Epithelial cell of proximal tubule (primary cell): ENCODE data around the gene STXBP1. TPM values are rescaled to one million over a fixed set of nuclear protein-coding genes. Genes with fewer than 3 reads are reported as not detected.

Experiments
- DNase-seq: peaks from one replicate; pipeline ENCODE4 v3.0.0-alpha.2; 2011; ENCODE audit warnings: low read depth
- H3K4me3 ChIP-seq: 2 replicates; pipeline ENCODE4 v1.5.1; 2011; ENCODE audit warnings: low read depth, mild to moderate bottlenecking, low read length
- total RNA-seq: library from RNA; depleted of rRNA; stranded (reverse); fragments of >200 nt; gene quantifications from 2 replicates; pipeline ENCODE4 v1.2.3, GENCODE V29; 2015
- TF ChIP-seq, protein P1 (sequence below): conservative IDR thresholded peaks from 2 replicates; pipeline ENCODE4 v1.5.1; 2012; ENCODE audit warnings: low read depth, mild to moderate bottlenecking, low read length

Gene STXBP1
- total RNA-seq, 1 donor from 2014 or later: 14.6 TPM

GRCh38 chr9:127721391-127721821 is 109.3 kb downstream of the STXBP1 start:
- DNase-seq: no peak
- TF ChIP-seq, protein P1, sequence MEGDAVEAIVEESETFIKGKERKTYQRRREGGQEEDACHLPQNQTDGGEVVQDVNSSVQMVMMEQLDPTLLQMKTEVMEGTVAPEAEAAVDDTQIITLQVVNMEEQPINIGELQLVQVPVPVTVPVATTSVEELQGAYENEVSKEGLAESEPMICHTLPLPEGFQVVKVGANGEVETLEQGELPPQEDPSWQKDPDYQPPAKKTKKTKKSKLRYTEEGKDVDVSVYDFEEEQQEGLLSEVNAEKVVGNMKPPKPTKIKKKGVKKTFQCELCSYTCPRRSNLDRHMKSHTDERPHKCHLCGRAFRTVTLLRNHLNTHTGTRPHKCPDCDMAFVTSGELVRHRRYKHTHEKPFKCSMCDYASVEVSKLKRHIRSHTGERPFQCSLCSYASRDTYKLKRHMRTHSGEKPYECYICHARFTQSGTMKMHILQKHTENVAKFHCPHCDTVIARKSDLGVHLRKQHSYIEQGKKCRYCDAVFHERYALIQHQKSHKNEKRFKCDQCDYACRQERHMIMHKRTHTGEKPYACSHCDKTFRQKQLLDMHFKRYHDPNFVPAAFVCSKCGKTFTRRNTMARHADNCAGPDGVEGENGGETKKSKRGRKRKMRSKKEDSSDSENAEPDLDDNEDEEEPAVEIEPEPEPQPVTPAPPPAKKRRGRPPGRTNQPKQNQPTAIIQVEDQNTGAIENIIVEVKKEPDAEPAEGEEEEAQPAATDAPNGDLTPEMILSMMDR: no peak
- H3K4me3 ChIP-seq: no peak overlapping the region

DNA sequence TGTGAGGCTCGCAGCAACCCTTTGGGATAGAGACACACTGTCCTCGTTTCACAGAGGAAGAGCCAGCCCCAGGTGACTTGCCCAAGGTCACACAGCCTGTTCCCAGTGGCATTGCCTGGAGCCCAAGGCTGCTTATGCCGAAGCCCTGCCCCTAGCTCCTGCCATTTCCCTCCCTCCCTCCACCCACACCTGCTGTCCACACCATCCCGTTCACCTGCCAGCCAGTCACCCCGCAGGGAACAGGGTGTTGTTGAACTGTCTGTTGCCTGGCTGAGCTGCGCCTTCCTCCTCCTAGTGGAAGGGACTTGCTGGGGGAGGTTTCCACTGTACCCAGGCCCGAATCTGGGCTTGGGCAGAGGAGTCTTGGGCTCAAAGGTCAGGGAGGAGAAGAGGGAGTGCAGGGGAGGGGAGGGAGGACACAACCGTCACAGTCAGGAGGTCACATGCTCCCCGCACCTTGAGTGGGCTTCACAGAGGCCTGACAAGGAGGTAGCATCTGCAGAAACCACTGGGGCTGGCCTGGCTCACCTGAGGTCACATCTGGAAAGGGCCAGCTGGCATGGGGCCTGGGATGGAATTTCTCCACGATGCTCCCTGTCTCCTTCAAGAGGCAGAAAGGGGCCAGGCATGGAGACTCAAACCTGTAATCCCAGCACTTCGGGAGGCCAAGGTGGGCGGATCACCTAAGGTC is 110.1 kb downstream of the STXBP1 start:
- H3K4me3 ChIP-seq: no peak overlapping the region
- no peak for DNase-seq
- TF ChIP-seq, protein P1: no peak

GRCh38 chr9:127723013-127723412 is 110.9 kb downstream of the STXBP1 start:
- no peak for DNase-seq
- TF ChIP-seq, protein P1: no peak
- no peak overlapping the region for H3K4me3 ChIP-seq

DNA sequence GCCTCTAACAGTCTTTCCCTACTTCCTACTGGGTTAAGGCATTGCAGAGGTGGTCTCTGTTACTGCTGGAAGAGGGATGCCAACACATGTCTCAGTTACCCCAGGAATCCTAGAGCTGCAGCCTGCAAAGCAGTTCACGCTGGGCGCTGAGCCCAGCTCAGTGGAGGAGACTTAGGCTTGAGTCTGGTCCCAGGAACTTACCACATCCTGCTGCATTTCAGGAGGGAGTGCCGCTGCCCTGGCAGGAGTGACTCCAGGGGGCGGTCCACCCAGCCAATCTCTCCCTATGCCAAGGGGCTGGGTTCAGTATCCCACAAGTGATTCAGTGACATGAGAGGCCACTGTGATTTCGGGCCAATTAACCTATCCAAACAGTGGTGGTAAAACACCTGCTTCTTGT is 111.4 kb downstream of the STXBP1 start:
- TF ChIP-seq, protein P1: no peak
- no peak overlapping the region for H3K4me3 ChIP-seq
- no peak for DNase-seq

DNA sequence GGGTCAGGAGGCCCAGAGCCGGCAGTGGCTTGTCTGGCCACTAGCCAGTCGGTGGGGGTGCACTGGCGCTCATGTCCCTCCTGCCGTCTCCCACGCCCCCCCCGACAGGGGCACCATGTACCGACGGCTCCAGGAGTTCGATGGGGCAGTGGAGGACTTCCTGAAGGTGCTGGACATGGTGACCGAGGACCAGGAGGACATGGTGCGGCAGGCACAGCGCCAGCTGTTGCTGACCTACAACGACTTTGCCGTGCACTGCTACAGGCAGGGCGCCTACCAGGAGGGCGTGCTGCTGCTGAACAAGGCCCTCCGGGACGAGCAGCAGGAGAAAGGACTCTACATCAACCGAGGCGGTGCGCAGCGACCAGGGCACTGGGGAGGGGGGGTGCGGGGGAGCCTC is 111.9 kb downstream of the STXBP1 start:
- no peak for DNase-seq
- H3K4me3 ChIP-seq: no peak overlapping the region
- TF ChIP-seq, protein P1: no peak

GRCh38 chr9:127726871-127727270 is 114.8 kb downstream of the STXBP1 start:
- TF ChIP-seq, protein P1: no peak
- DNase-seq: no peak
- no peak overlapping the region for H3K4me3 ChIP-seq

- TF ChIP-seq, protein P1: no peak
- no peak overlapping the region for H3K4me3 ChIP-seq
- no peak for DNase-seq
Measured at GRCh38 chr9:127728808-127729207, 116.7 kb downstream of the STXBP1 start.
